HEK293T (cell line): Measurements from ENCODE around the gene PIK3R4.

Source experiments
- CTCF ChIA-PET: fragments of 350-600 bp; formaldehyde crosslinking; extraction: SDS; loops from one replicate; lab custom pipeline; 2021; ENCODE audit warnings: antibody characterized with exemption, inconsistent platforms; lab: Yijun Ruan, JAX
- POLR2A ChIA-PET: fragments of 350-600 bp; formaldehyde crosslinking; extraction: SDS; loops from one replicate; lab custom pipeline; 2020; ENCODE audit warnings: antibody characterized with exemption, inconsistent platforms; lab: Yijun Ruan, JAX
- DNase-seq: peaks from one replicate; pipeline ENCODE4 v3.0.0; 2012; ENCODE audit warnings: mixed read lengths; ENCODE audit errors: extremely low spot score
- ARNT ChIP-seq: fragments of 450-650 bp; IDR thresholded peaks from 2 replicates; pipeline ENCODE4 v1.6.1; 2017; ENCODE audit warnings: mild to moderate bottlenecking
- BHLHE40 ChIP-seq: fragments of 450-650 bp; IDR thresholded peaks from 2 replicates; pipeline ENCODE4 v1.6.1; 2016; ENCODE audit warnings: mild to moderate bottlenecking, moderate library complexity, borderline replicate concordance
- CTBP1 ChIP-seq: fragments of 450-650 bp; IDR thresholded peaks from 2 replicates; pipeline ENCODE4 v1.6.1; 2016; ENCODE audit warnings: borderline replicate concordance
- ELF4 ChIP-seq: fragments of 450-650 bp; IDR thresholded peaks from 2 replicates; pipeline ENCODE4 v1.6.1; 2017; ENCODE audit warnings: antibody characterized with exemption
- FOXA1 ChIP-seq: fragments of 450-650 bp; IDR thresholded peaks from 2 replicates; pipeline ENCODE4 v1.6.1; 2016; ENCODE audit warnings: mild to moderate bottlenecking
- FOXK2 ChIP-seq: fragments of 450-650 bp; IDR thresholded peaks from 2 replicates; pipeline ENCODE4 v1.6.1; 2016; ENCODE audit warnings: mild to moderate bottlenecking
- FOXM1 ChIP-seq: fragments of 450-650 bp; IDR thresholded peaks from 2 replicates; pipeline ENCODE4 v1.6.1; 2017; ENCODE audit warnings: mild to moderate bottlenecking, borderline replicate concordance
- HDGF ChIP-seq: fragments of 450-650 bp; IDR thresholded peaks from 2 replicates; pipeline ENCODE4 v1.6.1; 2017; ENCODE audit warnings: antibody characterized with exemption, borderline replicate concordance
- L3MBTL2 ChIP-seq: fragments of 450-650 bp; conservative IDR thresholded peaks from 2 replicates; pipeline ENCODE4 v1.6.1; 2016; ENCODE audit warnings: mild to moderate bottlenecking
- LEF1 ChIP-seq: fragments of 450-650 bp; IDR thresholded peaks from 2 replicates; pipeline ENCODE4 v1.6.1; 2017; ENCODE audit warnings: mild to moderate bottlenecking, borderline replicate concordance
- NFRKB ChIP-seq: fragments of 450-650 bp; IDR thresholded peaks from 2 replicates; pipeline ENCODE4 v1.6.1; 2016; ENCODE audit warnings: mild to moderate bottlenecking, moderate library complexity
- SP1 ChIP-seq: fragments of 450-650 bp; IDR thresholded peaks from 2 replicates; pipeline ENCODE4 v1.6.1; 2017
- SUZ12 ChIP-seq: fragments of 450-650 bp; IDR thresholded peaks from 2 replicates; pipeline ENCODE4 v1.6.1; 2016; ENCODE audit warnings: mild to moderate bottlenecking
- TARDBP ChIP-seq: fragments of 450-650 bp; IDR thresholded peaks from 2 replicates; pipeline ENCODE4 v1.6.1; 2016
- ZNF384 ChIP-seq: fragments of 450-650 bp; IDR thresholded peaks from 2 replicates; pipeline ENCODE4 v1.6.1; 2016
- TF ChIP-seq, protein P1 (sequence below): fragments of 450-650 bp; IDR thresholded peaks from 2 replicates; pipeline ENCODE4 v1.6.1; 2016

The PIK3R4 gene

DNA sequence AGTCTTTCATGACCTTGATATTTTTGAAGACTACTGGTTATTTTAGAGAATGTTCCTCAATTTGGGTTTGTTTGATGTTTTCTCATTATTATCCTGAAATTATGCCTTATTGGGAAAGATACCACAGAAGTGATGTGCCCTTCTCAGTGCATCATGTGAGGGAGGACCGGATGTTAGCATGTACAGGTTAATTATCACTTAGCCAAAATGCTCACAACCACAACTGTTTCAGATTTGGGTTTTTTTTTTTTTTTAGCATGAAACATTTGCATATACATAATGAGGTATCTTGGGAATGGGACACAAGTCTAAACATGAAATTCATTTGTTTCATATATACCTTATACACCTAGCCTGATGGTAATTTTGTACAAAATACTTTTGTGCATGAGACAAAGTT is 59.8 kb downstream of the PIK3R4 start:
- ChIA-PET CTCF (no interaction called here), POLR2A (no interaction called here)
- TF ChIP-seq SUZ12: no peak
- TF ChIP-seq TARDBP: no peak
- TF ChIP-seq, protein P1, sequence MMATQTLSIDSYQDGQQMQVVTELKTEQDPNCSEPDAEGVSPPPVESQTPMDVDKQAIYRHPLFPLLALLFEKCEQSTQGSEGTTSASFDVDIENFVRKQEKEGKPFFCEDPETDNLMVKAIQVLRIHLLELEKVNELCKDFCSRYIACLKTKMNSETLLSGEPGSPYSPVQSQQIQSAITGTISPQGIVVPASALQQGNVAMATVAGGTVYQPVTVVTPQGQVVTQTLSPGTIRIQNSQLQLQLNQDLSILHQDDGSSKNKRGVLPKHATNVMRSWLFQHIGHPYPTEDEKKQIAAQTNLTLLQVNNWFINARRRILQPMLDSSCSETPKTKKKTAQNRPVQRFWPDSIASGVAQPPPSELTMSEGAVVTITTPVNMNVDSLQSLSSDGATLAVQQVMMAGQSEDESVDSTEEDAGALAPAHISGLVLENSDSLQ: no peak
- TF ChIP-seq FOXM1: no peak
- TF ChIP-seq ZNF384: no peak
- TF ChIP-seq NFRKB: no peak
- TF ChIP-seq FOXK2: no peak
- no peak for TF ChIP-seq LEF1
- TF ChIP-seq CTBP1: no peak
- TF ChIP-seq FOXA1: no peak
- TF ChIP-seq ELF4: no peak
- TF ChIP-seq SP1: no peak
- no peak for TF ChIP-seq L3MBTL2
- no peak for TF ChIP-seq ARNT
- no peak for TF ChIP-seq BHLHE40
- no peak for TF ChIP-seq HDGF
- no peak for DNase-seq

- POLR2A ChIA-PET: no interaction called here
Observed at GRCh38 chr3:130682131-130682530, 64.5 kb downstream of the PIK3R4 start.

DNA sequence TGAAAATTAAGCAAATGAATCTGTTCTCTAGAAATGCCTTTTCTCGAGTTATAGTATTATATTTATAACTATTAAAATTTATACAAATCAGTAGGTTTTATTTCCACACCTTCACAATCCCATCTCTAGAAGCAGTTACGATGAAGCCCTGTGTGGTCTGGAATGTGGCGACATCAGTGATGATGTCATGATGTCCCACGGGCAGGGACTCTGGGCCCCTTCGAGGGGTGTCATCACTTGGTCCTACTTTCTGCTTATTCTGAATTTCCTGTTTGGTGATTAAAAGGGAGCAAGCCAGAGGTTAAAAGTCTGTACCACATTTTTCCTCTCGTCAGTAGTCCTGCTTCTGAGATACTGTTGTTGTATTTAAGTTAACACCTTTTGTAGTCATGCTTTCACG is 67.4 kb downstream of the PIK3R4 start:
- ChIA-PET POLR2A (no interaction called here), CTCF (no interaction called here)
- DNase-seq: no peak
- TF ChIP-seq TARDBP: no peak
- no peak for TF ChIP-seq HDGF
- TF ChIP-seq SUZ12: no peak
- TF ChIP-seq FOXA1: no peak
- TF ChIP-seq ZNF384: no peak
- TF ChIP-seq LEF1: no peak
- TF ChIP-seq L3MBTL2: no peak
- no peak for TF ChIP-seq NFRKB
- no peak for TF ChIP-seq ELF4
- TF ChIP-seq FOXM1: no peak
- no peak for TF ChIP-seq SP1
- TF ChIP-seq ARNT: no peak
- TF ChIP-seq, protein P1: no peak
- TF ChIP-seq CTBP1: no peak

More at GRCh38 chr3:130682131-130682530, 64.5 kb downstream of the PIK3R4 start:
- TF ChIP-seq ARNT: no peak
- no peak for TF ChIP-seq FOXA1
- no peak for TF ChIP-seq L3MBTL2
- no peak for DNase-seq
- CTCF ChIA-PET: no interaction called here

GRCh38 chr3:130677343-130677742 is 69.3 kb downstream of the PIK3R4 start:
- CTCF ChIA-PET: no interaction called here
- POLR2A ChIA-PET: no interaction called here
- no peak for DNase-seq
- no peak for TF ChIP-seq FOXK2
- TF ChIP-seq ARNT: no peak
- TF ChIP-seq SP1: no peak
- no peak for TF ChIP-seq BHLHE40
- no peak for TF ChIP-seq LEF1
- TF ChIP-seq CTBP1: no peak
- no peak for TF ChIP-seq FOXA1
- no peak for TF ChIP-seq HDGF
- TF ChIP-seq FOXM1: no peak
- no peak for TF ChIP-seq ZNF384
- no peak for TF ChIP-seq ELF4
- no peak for TF ChIP-seq L3MBTL2
- no peak for TF ChIP-seq NFRKB
- TF ChIP-seq, protein P1: no peak
- no peak for TF ChIP-seq TARDBP
- no peak for TF ChIP-seq SUZ12

- DNase-seq: no peak
- CTCF ChIA-PET: interaction anchor here (0.6 kb wide), 1 partner anchor 88 kb away, joined by 3 read pairs; no protein-coding TSS in a partner anchor
- no peak for TF ChIP-seq SP1
- no peak for TF ChIP-seq FOXA1
- TF ChIP-seq FOXM1: no peak
- no peak for TF ChIP-seq LEF1
- TF ChIP-seq L3MBTL2: no peak
- TF ChIP-seq SUZ12: no peak
- POLR2A ChIA-PET: no interaction called here
Observed at GRCh38 chr3:130671545-130672312, 74.9 kb downstream of the PIK3R4 start.

- TF ChIP-seq ZNF384 (no peak), LEF1 (no peak), FOXK2 (no peak), ELF4 (no peak), SUZ12 (no peak), FOXM1 (no peak), HDGF (no peak), SP1 (no peak), CTBP1 (no peak), L3MBTL2 (no peak), FOXA1 (no peak), TARDBP (no peak), NFRKB (no peak), BHLHE40 (no peak), ARNT (no peak)
- TF ChIP-seq, protein P1: no peak
- ChIA-PET POLR2A (no interaction called here), CTCF (no interaction called here)
- no peak for DNase-seq
Observed at GRCh38 chr3:130669740-130670139, 76.9 kb downstream of the PIK3R4 start.
